H1 (cell line): ENCODE measurements around the gene IL3. TPM values are rescaled to one million over a fixed set of nuclear protein-coding genes. Genes with fewer than 3 reads are reported as not detected.

Experiments used
- CEBPB ChIP-seq: IDR thresholded peaks from 2 replicates; pipeline ENCODE4 v1.6.1; 2012; ENCODE audit warnings: low read depth, low read length
- CHD7 ChIP-seq: fragments of 300-600 bp; sonication (generic); IDR thresholded peaks from 2 replicates; pipeline ENCODE4 v1.7.1; 2012; ENCODE audit warnings: low read length, moderate library complexity, mild to moderate bottlenecking, inconsistent platforms; ENCODE audit not compliant: insufficient replicate concordance
- EZH2 ChIP-seq: fragments of 200-600 bp; sonication (generic); IDR thresholded peaks from 2 replicates; pipeline ENCODE4 v1.7.1; 2012; ENCODE audit warnings: low read depth, mild to moderate bottlenecking, moderate library complexity, low read length, inconsistent platforms; ENCODE audit not compliant: severe bottlenecking
- HDAC2 ChIP-seq, 2 experiments: fragments of 300-600 bp in 1 of 2; sonication (generic) in 1 of 2; IDR thresholded peaks; 2 replicates each; pipeline ENCODE4 v1.6.1; 2011 to 2012; ENCODE audit warnings: low read depth in 2 of 2, low read length in 2 of 2, mild to moderate bottlenecking in 2 of 2, moderate library complexity in 2 of 2, borderline replicate concordance in 1 of 2, inconsistent platforms in 1 of 2
- MAFK ChIP-seq: IDR thresholded peaks from 2 replicates; pipeline ENCODE4 v1.6.1; 2012; ENCODE audit warnings: low read depth, mild to moderate bottlenecking, improper control_type of control experiment, low read length
- PHF8 ChIP-seq: fragments of 200-600 bp; sonication (generic); conservative IDR thresholded peaks from 2 replicates; pipeline ENCODE4 v1.7.1; 2012; ENCODE audit warnings: low read depth, mild to moderate bottlenecking, inconsistent platforms, low read length, moderate library complexity
- SP2 ChIP-seq: IDR thresholded peaks from 2 replicates; pipeline ENCODE4 v1.6.1; 2012; ENCODE audit warnings: mild to moderate bottlenecking, low read length, inconsistent platforms
- polyA plus RNA-seq, 7 experiments: library from polyadenylated mRNA; depleted of rRNA in 3 of 7; stranded (reverse) in 5 of 7; unstranded in 2 of 7; fragments of >200 nt in 5 of 7; fragments of 200-250 nt in 2 of 7; gene quantifications; 1 replicate in 5 of 7; 2 replicates in 1 of 7; 4 replicates in 1 of 7; pipeline versions ENCODE4 v1.2.1 to v1.2.3, GENCODE V29; 2011 to 2013; ENCODE audit warnings: missing spikeins in 2 of 7, mixed read lengths in 2 of 7
- total RNA-seq: library from RNA; stranded (reverse); fragmentation: NEBNext Ultra II Directional; extraction: Animal tissue kit (Norgen Biotek cat#: 25700); gene quantifications from 2 replicates; pipeline ENCODE4 v1.2.1, GENCODE V29; 2021

The IL3 gene
- total and polyA plus RNA-seq, 2 of the 8 experiments (the other 6 are each of a cell fraction or from before 2014, with no cell fraction given): not detected

- no peak for TF ChIP-seq CHD7
- TF ChIP-seq HDAC2 (IDR thresholded peaks at IDR 0.05; ENCODE audit: borderline replicate concordance in 1 of 2, low read depth in 2 of 2, low read length in 2 of 2): no peak
- TF ChIP-seq PHF8: no peak
- no peak for TF ChIP-seq SP2
- no peak for TF ChIP-seq EZH2
- no peak for TF ChIP-seq CEBPB
- TF ChIP-seq MAFK: no peak
These were observed 21.0 kb downstream of the IL3 start (continued) for GRCh38 chr5:132081458-132081857.
